PC-9 (cell line): Measurements from ENCODE around the gene NPIPA2.
"Not testable (repeated sequence)": the region's sequence is repeated elsewhere in the genome, so short reads cannot be mapped to it uniquely, and the experiment has no call there.

Source experiments
- CTCF ChIP-seq: fragments of 200-600 bp; sonication (generic); conservative IDR thresholded peaks from 2 replicates; pipeline ENCODE4 v1.6.1; 2017; ENCODE audit warnings: mixed run types, antibody characterized with exemption, mild to moderate bottlenecking, moderate library complexity
- EZH2 ChIP-seq: fragments of 200-600 bp; sonication (generic); IDR thresholded peaks from 2 replicates; pipeline ENCODE4 v1.8.0; 2017; ENCODE audit warnings: antibody characterized with exemption, low read depth

GRCh38 chr16:14733233-14733632 lies 9.1 kb upstream of the NPIPA2 start:
- not testable (repeated sequence) for TF ChIP-seq CTCF, EZH2
